Inferior parietal cortex (tissue), 1 donor: ENCODE data around the gene DOK4.

Source experiments
- DNase-seq: peaks from one replicate; pipeline ENCODE4 v3.0.0-alpha.2; 2016; ENCODE audit errors: extremely low spot score

The DOK4 gene

GRCh38 chr16:57519796-57520360 is 33.6 kb upstream of the DOK4 start:
- peak; percentile 85 for DNase-seq

- no peak for DNase-seq
Measured at GRCh38 chr16:57518922-57519321, 32.6 kb upstream of the DOK4 start.

- no peak for DNase-seq
Measured at GRCh38 chr16:57518520-57518919, 32.2 kb upstream of the DOK4 start.

GRCh38 chr16:57517397-57518367 is 31.4 kb upstream of the DOK4 start:
- no peak for DNase-seq

GRCh38 chr16:57516773-57517172 is 30.5 kb upstream of the DOK4 start:
- no peak for DNase-seq

GRCh38 chr16:57516176-57516725 is 30.0 kb upstream of the DOK4 start:
- DNase-seq, result no peak

GRCh38 chr16:57514791-57515600 is 28.7 kb upstream of the DOK4 start:
- no peak for DNase-seq

- no peak for DNase-seq
Measured at GRCh38 chr16:57514371-57514770, 28.1 kb upstream of the DOK4 start.

- no peak for DNase-seq
Measured at GRCh38 chr16:57513371-57514102, 27.2 kb upstream of the DOK4 start.

- no peak for DNase-seq
Measured at GRCh38 chr16:57512296-57513001, 26.2 kb upstream of the DOK4 start.

GRCh38 chr16:57510016-57510871 is 24.0 kb upstream of the DOK4 start:
- DNase-seq, result no peak

- DNase-seq, result no peak
Measured at GRCh38 chr16:57509231-57509923, 23.1 kb upstream of the DOK4 start.

GRCh38 chr16:57508035-57508425 is 21.7 kb upstream of the DOK4 start:
- no peak for DNase-seq

GRCh38 chr16:57507136-57508034 is 21.1 kb upstream of the DOK4 start:
- DNase-seq, result no peak

- no peak for DNase-seq
Measured at GRCh38 chr16:57505169-57505568, 18.9 kb upstream of the DOK4 start.

- DNase-seq, result no peak
Measured at GRCh38 chr16:57504491-57504890, 18.2 kb upstream of the DOK4 start.

GRCh38 chr16:57504001-57504400 is 17.7 kb upstream of the DOK4 start:
- DNase-seq, result no peak

GRCh38 chr16:57503366-57503765 is 17.1 kb upstream of the DOK4 start:
- no peak for DNase-seq
